Fibroblast of lung (primary cell): ENCODE measurements around the gene PIAS2. TPM values are rescaled to one million over a fixed set of nuclear protein-coding genes. Genes with fewer than 3 reads are reported as not detected.

ENCODE experiments used
- DNase-seq, 2 donors: peaks; one replicate each; pipeline versions ENCODE4 v3.0.0 to v3.0.0-alpha.2; 2010; ENCODE audit warnings: low read depth in 2 of 2
- H2AFZ ChIP-seq: 2 replicates; pipeline ENCODE4 v1.5.1; 2012; ENCODE audit warnings: low read length, control low read depth, inconsistent platforms
- H3K27ac ChIP-seq: 2 replicates; pipeline ENCODE4 v1.5.1; 2011; ENCODE audit warnings: low read length, control low read depth; ENCODE audit not compliant: insufficient read depth
- H3K27me3 ChIP-seq: 2 replicates; pipeline ENCODE4 v1.5.1; 2011; ENCODE audit warnings: mild to moderate bottlenecking, low read length; ENCODE audit not compliant: control insufficient read depth, insufficient read depth
- H3K36me3 ChIP-seq: 2 replicates; pipeline ENCODE4 v1.5.1; 2011; ENCODE audit warnings: low read length; ENCODE audit not compliant: control insufficient read depth, insufficient read depth
- H3K4me1 ChIP-seq: 2 replicates; pipeline ENCODE4 v1.5.1; 2011; ENCODE audit warnings: low read length; ENCODE audit not compliant: control insufficient read depth, insufficient read depth; ENCODE audit errors: extremely low read depth
- H3K4me2 ChIP-seq: 2 replicates; pipeline ENCODE4 v1.5.1; 2011; ENCODE audit warnings: low read length, control low read depth; ENCODE audit not compliant: insufficient read depth; ENCODE audit errors: extremely low read depth
- H3K4me3 ChIP-seq, 4 experiments: fragments of 200-600 bp in 1 of 4; sonication (generic) in 1 of 4; replicated peaks in 1 of 4; 2 replicates each; pipeline ENCODE4 v1.5.1; 2011 to 2016; ENCODE audit warnings: low read length in 4 of 4, low read depth in 3 of 4, mild to moderate bottlenecking in 3 of 4, control low read depth in 2 of 4, inconsistent platforms in 1 of 4, mixed read lengths in 1 of 4; ENCODE audit not compliant: insufficient read depth in 1 of 4; ENCODE audit errors: control extremely low read depth in 1 of 4
- H3K79me2 ChIP-seq: 2 replicates; pipeline ENCODE4 v1.5.1; 2012; ENCODE audit warnings: mild to moderate bottlenecking, low read length, inconsistent platforms; ENCODE audit not compliant: control insufficient read depth, insufficient read depth
- H3K9ac ChIP-seq: 2 replicates; pipeline ENCODE4 v1.5.1; 2011; ENCODE audit warnings: mild to moderate bottlenecking, low read length, control low read depth; ENCODE audit not compliant: insufficient read depth
- H3K9me3 ChIP-seq: 2 replicates; pipeline ENCODE4 v1.5.1; 2012; ENCODE audit warnings: low read depth, low read length; ENCODE audit not compliant: control insufficient read depth, insufficient read depth
- H4K20me1 ChIP-seq: 2 replicates; pipeline ENCODE4 v1.5.1; 2011; ENCODE audit warnings: low read length; ENCODE audit not compliant: control insufficient read depth, insufficient read depth; ENCODE audit errors: extremely low read depth
- EZH2 ChIP-seq: IDR thresholded peaks from 2 replicates; pipeline ENCODE4 v1.5.1; 2012; ENCODE audit warnings: low read length, control low read depth, mild to moderate bottlenecking; ENCODE audit errors: missing control alignments
- polyA plus RNA-seq, 2 donors: library from polyadenylated mRNA; depleted of rRNA in 1 of 2; stranded (reverse) in 1 of 2; unstranded in 1 of 2; fragments of >200 nt; gene quantifications; 2 replicates each; pipeline ENCODE4 v1.2.1, GENCODE V29; 2011 to 2012; ENCODE audit warnings: missing spikeins in 1 of 2
- total RNA-seq: library from RNA; depleted of rRNA; stranded (reverse); fragments of >200 nt; gene quantifications from 2 replicates; pipeline ENCODE4 v1.2.1, GENCODE V29; 2014
- TF ChIP-seq, protein P1 (sequence below), 2 donors: IDR thresholded peaks in 1 of 2; conservative IDR thresholded peaks in 1 of 2; 1 replicate in 1 of 2; 2 replicates in 1 of 2; pipeline ENCODE4 v1.5.1; 2011 to 2012; ENCODE audit warnings: low read length in 2 of 2, control low read depth in 1 of 2, inconsistent platforms in 1 of 2, low read depth in 1 of 2, mild to moderate bottlenecking in 1 of 2

The PIAS2 gene
- total and polyA plus RNA-seq, 2 donors (not counting 1 experiment from before 2014, with no cell fraction given), result 14.4 to 23.1 TPM

DNA sequence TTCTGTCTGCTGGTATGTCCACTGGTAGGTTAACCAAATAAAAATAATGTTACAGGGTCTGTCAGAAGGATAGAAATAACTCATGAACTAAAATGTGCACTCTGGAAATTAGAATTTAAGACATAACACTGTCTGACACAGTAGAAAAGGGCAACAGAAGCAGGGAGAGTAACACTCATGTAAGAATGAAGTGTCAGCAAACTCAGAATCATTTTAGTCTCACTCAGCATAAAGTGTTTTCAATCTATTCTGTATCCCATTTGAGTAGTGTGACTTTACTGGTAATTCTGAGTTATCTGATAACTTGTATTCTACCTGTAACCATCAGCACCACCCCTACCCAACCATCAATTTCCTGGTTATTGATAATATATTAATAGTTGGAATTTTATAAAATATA lies 68.3 kb downstream of the PIAS2 start:
- Histone ChIP-seq H4K20me1 (no peaks in the 10 kb centered on the region), H3K27ac (no peak overlapping the region), H3K9me3 (no peaks in the 10 kb centered on the region), H3K4me1 (no peaks in the 10 kb centered on the region), H3K9ac (no peak overlapping the region), H2AFZ (no peak overlapping the region), H3K4me2 (no peak overlapping the region), H3K27me3 (no peaks in the 10 kb centered on the region), H3K79me2 (no peaks in the 10 kb centered on the region), H3K36me3 (no peaks in the 10 kb centered on the region), H3K4me3 (no peak overlapping the region)
- DNase-seq, result no peak
- TF ChIP-seq, protein P1, sequence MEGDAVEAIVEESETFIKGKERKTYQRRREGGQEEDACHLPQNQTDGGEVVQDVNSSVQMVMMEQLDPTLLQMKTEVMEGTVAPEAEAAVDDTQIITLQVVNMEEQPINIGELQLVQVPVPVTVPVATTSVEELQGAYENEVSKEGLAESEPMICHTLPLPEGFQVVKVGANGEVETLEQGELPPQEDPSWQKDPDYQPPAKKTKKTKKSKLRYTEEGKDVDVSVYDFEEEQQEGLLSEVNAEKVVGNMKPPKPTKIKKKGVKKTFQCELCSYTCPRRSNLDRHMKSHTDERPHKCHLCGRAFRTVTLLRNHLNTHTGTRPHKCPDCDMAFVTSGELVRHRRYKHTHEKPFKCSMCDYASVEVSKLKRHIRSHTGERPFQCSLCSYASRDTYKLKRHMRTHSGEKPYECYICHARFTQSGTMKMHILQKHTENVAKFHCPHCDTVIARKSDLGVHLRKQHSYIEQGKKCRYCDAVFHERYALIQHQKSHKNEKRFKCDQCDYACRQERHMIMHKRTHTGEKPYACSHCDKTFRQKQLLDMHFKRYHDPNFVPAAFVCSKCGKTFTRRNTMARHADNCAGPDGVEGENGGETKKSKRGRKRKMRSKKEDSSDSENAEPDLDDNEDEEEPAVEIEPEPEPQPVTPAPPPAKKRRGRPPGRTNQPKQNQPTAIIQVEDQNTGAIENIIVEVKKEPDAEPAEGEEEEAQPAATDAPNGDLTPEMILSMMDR (conservative IDR thresholded peaks at IDR 0.05 in 1 of 2, IDR thresholded peaks at IDR 0.05 in 1 of 2; ENCODE audit: low read depth in 1 of 2, low read length in 2 of 2), result no peak
- TF ChIP-seq EZH2, result no peak

DNA sequence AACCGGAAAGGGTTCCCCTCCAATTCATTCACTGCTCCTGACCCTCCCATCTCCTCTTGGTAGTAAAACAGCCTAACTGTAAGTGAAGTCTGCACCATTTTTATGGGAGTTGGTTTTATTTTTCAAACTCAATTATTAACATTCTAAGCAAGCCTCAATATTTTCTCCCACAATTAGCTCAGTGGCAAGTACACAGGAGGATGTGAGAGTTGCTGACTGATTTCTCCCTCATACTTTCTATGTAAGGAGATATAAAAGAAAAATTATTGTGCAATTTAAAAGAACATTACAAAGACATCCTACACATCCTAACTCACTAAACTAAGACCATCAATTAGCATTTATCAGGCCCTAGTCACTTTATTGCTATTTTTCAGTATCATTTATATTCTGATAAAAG lies 73.9 kb downstream of the PIAS2 start:
- no peak for TF ChIP-seq EZH2
- TF ChIP-seq, protein P1 (conservative IDR thresholded peaks at IDR 0.05 in 1 of 2, IDR thresholded peaks at IDR 0.05 in 1 of 2; ENCODE audit: low read depth in 1 of 2, low read length in 2 of 2), result no peak
- no peak overlapping the region for H3K4me3 ChIP-seq
- no peaks in the 10 kb centered on the region for H3K4me1 ChIP-seq
- DNase-seq, result no peak
- H4K20me1 ChIP-seq, result no peaks in the 10 kb centered on the region
- H3K9me3 ChIP-seq, result no peaks in the 10 kb centered on the region
- H3K27ac ChIP-seq, result no peak overlapping the region
- H3K79me2 ChIP-seq, result no peaks in the 10 kb centered on the region
- H2AFZ ChIP-seq, result no peak overlapping the region
- no peaks in the 10 kb centered on the region for H3K27me3 ChIP-seq
- no peaks in the 10 kb centered on the region for H3K36me3 ChIP-seq
- H3K4me2 ChIP-seq, result no peak overlapping the region
- H3K9ac ChIP-seq, result no peak overlapping the region

DNA sequence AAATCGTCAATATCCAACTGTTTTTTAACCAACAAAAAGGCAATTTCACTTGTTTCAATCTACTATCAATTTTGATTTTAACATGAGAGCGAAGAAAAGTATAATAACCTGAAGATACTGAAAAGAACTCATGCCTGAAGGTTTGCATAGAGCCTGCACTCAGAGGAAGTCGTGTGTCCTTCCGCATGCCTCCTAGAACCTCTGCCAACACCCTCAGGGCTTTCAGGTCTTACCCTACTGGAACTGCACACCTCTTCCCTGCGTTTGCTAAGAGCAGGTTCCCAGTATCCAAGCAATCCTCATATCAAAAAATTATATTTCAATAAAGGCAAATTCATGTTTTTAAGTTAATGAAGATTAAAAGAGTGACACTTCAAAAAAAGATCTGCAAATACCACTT lies 74.7 kb downstream of the PIAS2 start:
- Histone ChIP-seq H3K4me1 (no peaks in the 10 kb centered on the region), H2AFZ (no peak overlapping the region), H3K9me3 (no peaks in the 10 kb centered on the region), H3K27me3 (no peaks in the 10 kb centered on the region), H3K4me3 (no peak overlapping the region), H3K36me3 (no peaks in the 10 kb centered on the region), H3K9ac (no peak overlapping the region), H3K27ac (no peak overlapping the region), H3K79me2 (no peaks in the 10 kb centered on the region), H3K4me2 (no peak overlapping the region), H4K20me1 (no peaks in the 10 kb centered on the region)
- DNase-seq, result no peak
- TF ChIP-seq, protein P1 (conservative IDR thresholded peaks at IDR 0.05 in 1 of 2, IDR thresholded peaks at IDR 0.05 in 1 of 2; ENCODE audit: low read depth in 1 of 2, low read length in 2 of 2), result no peak
- no peak for TF ChIP-seq EZH2
